GM12872 (cell line): ENCODE data around the gene FRMD5.

Experiments used
- CTCF ChIP-seq: IDR thresholded peaks from 3 replicates; pipeline ENCODE4 v1.5.1; 2011; ENCODE audit warnings: low read depth, mild to moderate bottlenecking, low read length, moderate library complexity; ENCODE audit not compliant: insufficient read depth

Gene FRMD5

GRCh38 chr15:43998607-43999006, 196.5 kb downstream of the FRMD5 start:
- TF ChIP-seq CTCF = no peak

GRCh38 chr15:43991206-43991605, 203.9 kb downstream of the FRMD5 start:
- TF ChIP-seq CTCF = no peak

DNA sequence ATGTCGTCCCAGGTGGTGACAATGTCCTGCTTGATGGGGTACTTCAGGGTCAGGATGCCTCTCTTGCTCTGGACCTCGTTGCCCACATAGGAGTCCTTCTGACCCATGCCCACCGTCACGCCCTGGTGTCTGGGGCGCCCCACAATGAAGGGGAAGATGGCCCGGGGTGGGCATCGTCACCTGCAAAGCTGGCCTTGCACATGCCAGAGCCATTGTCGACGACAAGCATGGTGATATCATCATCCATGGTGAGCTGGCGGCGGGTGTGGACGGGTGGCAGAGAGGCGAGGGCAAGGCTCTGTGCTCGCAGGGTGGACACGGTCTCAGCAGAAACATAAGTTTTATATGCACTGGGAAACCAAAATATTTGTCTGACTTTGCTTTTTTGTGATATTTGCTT, 205.1 kb downstream of the FRMD5 start:
- TF ChIP-seq CTCF = no peak

GRCh38 chr15:43988900-43989299, 206.2 kb downstream of the FRMD5 start:
- TF ChIP-seq CTCF = no peak

GRCh38 chr15:43987924-43988323, 207.1 kb downstream of the FRMD5 start:
- no peak for TF ChIP-seq CTCF

GRCh38 chr15:43985976-43986680, 208.9 kb downstream of the FRMD5 start:
- TF ChIP-seq CTCF = no peak

- no peak for TF ChIP-seq CTCF
Measured at GRCh38 chr15:43981576-43981975, 213.5 kb downstream of the FRMD5 start.
